HepG2 (cell line): ENCODE measurements around the gene PSRC1. TPM values are rescaled to one million over a fixed set of nuclear protein-coding genes. Genes with fewer than 3 reads are reported as not detected.
A peak's percentile ranks its signal among the peaks of the same experiment; 100 is the strongest.

ENCODE experiments used
- ASH2L ChIP-seq: fragments of 300-600, 200-600 bp; sonication (generic); IDR thresholded peaks from 2 replicates; pipeline ENCODE4 v1.7.0; 2017; ENCODE audit warnings: low read depth, mild to moderate bottlenecking, moderate library complexity, mixed read lengths, low read length; ENCODE audit not compliant: insufficient read length
- MEIS2 ChIP-seq: sonication (generic); formaldehyde crosslinking; IDR thresholded peaks from 2 replicates; pipeline ENCODE4 v1.9.0; 2021; ENCODE audit warnings: mild to moderate bottlenecking, missing genetic modification reagents
- PHB2 ChIP-seq: fragments of 450-650 bp; IDR thresholded peaks from 2 replicates; pipeline ENCODE4 v1.6.1; 2018; ENCODE audit not compliant: partially characterized antibody
- SRSF9 ChIP-seq: fragments of 200-400 bp; formaldehyde crosslinking; IDR thresholded peaks from 2 replicates; pipeline ENCODE4 v1.6.1; 2018; ENCODE audit warnings: borderline replicate concordance, mild to moderate bottlenecking, low read depth, low read length; ENCODE audit not compliant: insufficient read depth, poor library complexity, severe bottlenecking
- TRIM24 ChIP-seq: sonication (generic); formaldehyde crosslinking; IDR thresholded peaks from 2 replicates; pipeline ENCODE4 v1.8.0; 2022; ENCODE audit warnings: mild to moderate bottlenecking, missing genetic modification reagents
- ZFP41 ChIP-seq: sonication (generic); formaldehyde crosslinking; IDR thresholded peaks from 2 replicates; pipeline ENCODE4 v1.4.0; 2020; ENCODE audit warnings: mild to moderate bottlenecking, missing genetic modification reagents, borderline replicate concordance
- ZMYM4 ChIP-seq: sonication (generic); formaldehyde crosslinking; IDR thresholded peaks from 2 replicates; pipeline ENCODE4 v1.8.1; 2023; ENCODE audit warnings: mild to moderate bottlenecking, missing genetic modification reagents
- ZNF160 ChIP-seq: sonication (generic); formaldehyde crosslinking; IDR thresholded peaks from 2 replicates; pipeline ENCODE4 v1.8.0; 2022; ENCODE audit warnings: mild to moderate bottlenecking, inconsistent platforms, missing genetic modification reagents
- ZNF331 ChIP-seq: sonication (generic); formaldehyde crosslinking; IDR thresholded peaks from 2 replicates; pipeline ENCODE4 v1.4.0; 2020; ENCODE audit warnings: missing genetic modification reagents
- ZNF619 ChIP-seq: sonication (generic); formaldehyde crosslinking; IDR thresholded peaks from 2 replicates; pipeline ENCODE4 v1.4.0; 2020; ENCODE audit warnings: mild to moderate bottlenecking, missing genetic modification reagents
- ZNF7 ChIP-seq: IDR thresholded peaks from 2 replicates; pipeline ENCODE4 v1.6.1; 2016; ENCODE audit warnings: missing biosample characterization, missing genetic modification reagents
- ZNF768 ChIP-seq: sonication (generic); formaldehyde crosslinking; IDR thresholded peaks from 2 replicates; pipeline ENCODE4 v1.4.0; 2020; ENCODE audit warnings: missing genetic modification reagents
- polyA plus RNA-seq, 8 experiments: library from polyadenylated mRNA; depleted of rRNA in 3 of 8; stranded (reverse) in 7 of 8; unstranded in 1 of 8; fragments of >200 nt; fragmentation: Illumina TruSeq in 4 of 8; extraction: Trizol in 4 of 8; gene quantifications; 2 replicates each; pipeline versions ENCODE4 v1.2.1 to v1.2.3, GENCODE V29; 2011 to 2016; ENCODE audit warnings: low read depth in 4 of 8, missing spikeins in 1 of 8, mixed read lengths in 1 of 8; ENCODE audit not compliant: insufficient read depth in 1 of 8
- total RNA-seq, 5 experiments: library from RNA; depleted of rRNA; stranded (reverse); fragments of >200 nt; fragmentation: Illumina TruSeq; extraction: Trizol; gene quantifications; 2 replicates each; pipeline ENCODE4 v1.2.3, GENCODE V29; 2016; ENCODE audit warnings: low read depth in 1 of 5
- TF ChIP-seq, protein P1 (sequence below): sonication (generic); formaldehyde crosslinking; IDR thresholded peaks from 2 replicates; pipeline ENCODE4 v1.4.0; 2020; ENCODE audit warnings: mild to moderate bottlenecking, low read depth, missing genetic modification reagents
- TF ChIP-seq, protein P2 (sequence below): sonication (generic); formaldehyde crosslinking; IDR thresholded peaks from 2 replicates; pipeline ENCODE4 v1.4.0; 2020; ENCODE audit warnings: missing genetic modification reagents
- TF ChIP-seq, protein P3 (sequence below): sonication (generic); formaldehyde crosslinking; IDR thresholded peaks from 2 replicates; pipeline ENCODE4 v1.4.0; 2020; ENCODE audit warnings: missing genetic modification reagents
- TF ChIP-seq, protein P4 (sequence below), 2 experiments: IDR thresholded peaks; 2 replicates each; pipeline ENCODE4 v1.6.1; 2011 to 2012; ENCODE audit warnings: low read length in 2 of 2, borderline replicate concordance in 1 of 2, low read depth in 1 of 2, mild to moderate bottlenecking in 1 of 2, moderate library complexity in 1 of 2

PSRC1 gene
- total and polyA plus RNA-seq, 2 of the 13 experiments (the other 11 are each of a cell fraction or from before 2014, with no cell fraction given): 28.6 to 30.3 TPM

DNA sequence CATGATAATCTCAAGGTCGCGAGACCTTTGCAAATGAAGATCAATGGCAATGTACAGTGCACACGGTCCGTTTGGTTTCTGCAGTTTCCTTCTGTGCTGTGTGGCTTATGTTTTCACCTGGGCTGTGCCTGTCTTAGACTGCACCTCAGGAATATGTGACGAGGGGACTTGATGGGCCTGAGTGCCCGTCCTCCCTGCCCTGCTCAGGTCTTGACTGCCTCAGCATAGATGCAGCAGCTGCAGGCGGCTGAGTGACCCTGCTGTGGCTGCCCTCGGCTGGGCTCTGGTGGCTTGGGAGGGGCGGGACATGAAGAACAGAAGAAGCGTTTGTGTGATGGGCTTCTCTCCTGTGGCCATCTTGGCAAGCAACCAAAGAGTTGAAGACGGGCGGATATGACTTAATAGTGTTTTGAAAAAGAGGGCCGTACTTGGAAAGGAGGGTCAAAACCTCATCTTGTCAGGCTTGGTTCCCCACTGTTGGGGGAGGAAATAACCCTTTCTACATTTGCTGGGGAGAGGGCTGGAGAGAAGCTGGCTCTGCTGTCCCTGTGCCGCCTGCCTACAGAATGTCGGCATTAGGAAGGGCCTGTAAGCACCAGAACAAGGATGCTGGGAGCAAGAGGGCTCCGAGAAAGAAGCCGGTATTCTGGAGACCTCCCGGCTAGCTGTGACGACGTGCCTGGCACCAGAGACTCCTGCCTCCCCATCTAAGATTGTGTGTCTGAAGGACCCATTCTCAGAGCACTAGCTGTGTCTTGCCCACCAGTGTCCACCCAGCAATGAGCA, 16.8 kb upstream of the PSRC1 start (continued):
- TF ChIP-seq, protein P1, sequence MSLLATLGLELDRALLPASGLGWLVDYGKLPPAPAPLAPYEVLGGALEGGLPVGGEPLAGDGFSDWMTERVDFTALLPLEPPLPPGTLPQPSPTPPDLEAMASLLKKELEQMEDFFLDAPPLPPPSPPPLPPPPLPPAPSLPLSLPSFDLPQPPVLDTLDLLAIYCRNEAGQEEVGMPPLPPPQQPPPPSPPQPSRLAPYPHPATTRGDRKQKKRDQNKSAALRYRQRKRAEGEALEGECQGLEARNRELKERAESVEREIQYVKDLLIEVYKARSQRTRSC: no peak
- TF ChIP-seq ZFP41 (no peak), ZNF331 (CRISPR knock-in tag) (no peak), TRIM24 (CRISPR knock-in tag) (no peak), ZNF619 (CRISPR knock-in tag) (no peak), SRSF9 (no peak), ZNF7 (CRISPR knock-in tag) (no peak), ZNF160 (CRISPR knock-in tag) (no peak), ZNF768 (CRISPR knock-in tag) (peak; percentile 91), MEIS2 (CRISPR knock-in tag) (no peak), PHB2 (no peak), ZMYM4 (peak; percentile 31; the same call in 1 of the 2 replicates), ASH2L (no peak)
- TF ChIP-seq, protein P2, sequence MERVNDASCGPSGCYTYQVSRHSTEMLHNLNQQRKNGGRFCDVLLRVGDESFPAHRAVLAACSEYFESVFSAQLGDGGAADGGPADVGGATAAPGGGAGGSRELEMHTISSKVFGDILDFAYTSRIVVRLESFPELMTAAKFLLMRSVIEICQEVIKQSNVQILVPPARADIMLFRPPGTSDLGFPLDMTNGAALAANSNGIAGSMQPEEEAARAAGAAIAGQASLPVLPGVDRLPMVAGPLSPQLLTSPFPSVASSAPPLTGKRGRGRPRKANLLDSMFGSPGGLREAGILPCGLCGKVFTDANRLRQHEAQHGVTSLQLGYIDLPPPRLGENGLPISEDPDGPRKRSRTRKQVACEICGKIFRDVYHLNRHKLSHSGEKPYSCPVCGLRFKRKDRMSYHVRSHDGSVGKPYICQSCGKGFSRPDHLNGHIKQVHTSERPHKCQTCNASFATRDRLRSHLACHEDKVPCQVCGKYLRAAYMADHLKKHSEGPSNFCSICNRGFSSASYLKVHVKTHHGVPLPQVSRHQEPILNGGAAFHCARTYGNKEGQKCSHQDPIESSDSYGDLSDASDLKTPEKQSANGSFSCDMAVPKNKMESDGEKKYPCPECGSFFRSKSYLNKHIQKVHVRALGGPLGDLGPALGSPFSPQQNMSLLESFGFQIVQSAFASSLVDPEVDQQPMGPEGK: no peak; the same call in 1 of the 2 replicates
- TF ChIP-seq, protein P3, sequence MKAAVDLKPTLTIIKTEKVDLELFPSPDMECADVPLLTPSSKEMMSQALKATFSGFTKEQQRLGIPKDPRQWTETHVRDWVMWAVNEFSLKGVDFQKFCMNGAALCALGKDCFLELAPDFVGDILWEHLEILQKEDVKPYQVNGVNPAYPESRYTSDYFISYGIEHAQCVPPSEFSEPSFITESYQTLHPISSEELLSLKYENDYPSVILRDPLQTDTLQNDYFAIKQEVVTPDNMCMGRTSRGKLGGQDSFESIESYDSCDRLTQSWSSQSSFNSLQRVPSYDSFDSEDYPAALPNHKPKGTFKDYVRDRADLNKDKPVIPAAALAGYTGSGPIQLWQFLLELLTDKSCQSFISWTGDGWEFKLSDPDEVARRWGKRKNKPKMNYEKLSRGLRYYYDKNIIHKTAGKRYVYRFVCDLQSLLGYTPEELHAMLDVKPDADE: no peak
- TF ChIP-seq, protein P4, sequence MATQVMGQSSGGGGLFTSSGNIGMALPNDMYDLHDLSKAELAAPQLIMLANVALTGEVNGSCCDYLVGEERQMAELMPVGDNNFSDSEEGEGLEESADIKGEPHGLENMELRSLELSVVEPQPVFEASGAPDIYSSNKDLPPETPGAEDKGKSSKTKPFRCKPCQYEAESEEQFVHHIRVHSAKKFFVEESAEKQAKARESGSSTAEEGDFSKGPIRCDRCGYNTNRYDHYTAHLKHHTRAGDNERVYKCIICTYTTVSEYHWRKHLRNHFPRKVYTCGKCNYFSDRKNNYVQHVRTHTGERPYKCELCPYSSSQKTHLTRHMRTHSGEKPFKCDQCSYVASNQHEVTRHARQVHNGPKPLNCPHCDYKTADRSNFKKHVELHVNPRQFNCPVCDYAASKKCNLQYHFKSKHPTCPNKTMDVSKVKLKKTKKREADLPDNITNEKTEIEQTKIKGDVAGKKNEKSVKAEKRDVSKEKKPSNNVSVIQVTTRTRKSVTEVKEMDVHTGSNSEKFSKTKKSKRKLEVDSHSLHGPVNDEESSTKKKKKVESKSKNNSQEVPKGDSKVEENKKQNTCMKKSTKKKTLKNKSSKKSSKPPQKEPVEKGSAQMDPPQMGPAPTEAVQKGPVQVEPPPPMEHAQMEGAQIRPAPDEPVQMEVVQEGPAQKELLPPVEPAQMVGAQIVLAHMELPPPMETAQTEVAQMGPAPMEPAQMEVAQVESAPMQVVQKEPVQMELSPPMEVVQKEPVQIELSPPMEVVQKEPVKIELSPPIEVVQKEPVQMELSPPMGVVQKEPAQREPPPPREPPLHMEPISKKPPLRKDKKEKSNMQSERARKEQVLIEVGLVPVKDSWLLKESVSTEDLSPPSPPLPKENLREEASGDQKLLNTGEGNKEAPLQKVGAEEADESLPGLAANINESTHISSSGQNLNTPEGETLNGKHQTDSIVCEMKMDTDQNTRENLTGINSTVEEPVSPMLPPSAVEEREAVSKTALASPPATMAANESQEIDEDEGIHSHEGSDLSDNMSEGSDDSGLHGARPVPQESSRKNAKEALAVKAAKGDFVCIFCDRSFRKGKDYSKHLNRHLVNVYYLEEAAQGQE (IDR thresholded peaks at IDR 0.05; ENCODE audit: borderline replicate concordance in 1 of 2, low read depth in 1 of 2, low read length in 2 of 2): 0 out of 4 replicates have a peak, but pooled peaks of 1 of the 2 experiments have one; percentile 51
